Measurements from ENCODE around the gene ZNF664. TPM values are rescaled to one million over a fixed set of nuclear protein-coding genes. Genes with fewer than 3 reads are reported as not detected.

ZNF664 gene
- total and polyA plus RNA-seq, 2 of the 4 experiments (the other 2 are of a cell fraction) = 29.9 to 32.6 TPM

GRCh38 chr12:124007826-124008570, 35.0 kb downstream of the ZNF664 start:
- POLR2A ChIA-PET (ENCODE audit: unreplicated experiment) = no interaction called here
- no peaks in the 10 kb centered on the region for H3K27me3 ChIP-seq (ENCODE audit: control insufficient read depth, insufficient read depth, low read length)

More at GRCh38 chr12:124007826-124008570, 35.0 kb downstream of the ZNF664 start:
- CTCF ChIA-PET = no interaction called here
- TF ChIP-seq BHLHE40 (IDR thresholded peaks at IDR 0.05; ENCODE audit: low read depth, low read length) = no peak
- no peak for TF ChIP-seq RCOR1 (IDR thresholded peaks at IDR 0.05; ENCODE audit: insufficient replicate concordance, low read length)
- no peak for TF ChIP-seq RFX5 (IDR thresholded peaks at IDR 0.05; ENCODE audit: low read depth, low read length)
- no peak for TF ChIP-seq SMC3 (IDR thresholded peaks at IDR 0.05; ENCODE audit: low read depth, low read length)
- TF ChIP-seq CHD1 (IDR thresholded peaks at IDR 0.05; ENCODE audit: low read depth, low read length) = no peak
- TF ChIP-seq RAD21 (IDR thresholded peaks at IDR 0.05; ENCODE audit: low read length) = no peak
- TF ChIP-seq CTCF (conservative IDR thresholded peaks at IDR 0.05; ENCODE audit: low read depth, low read length) = no peak
- no peak for TF ChIP-seq USF2 (IDR thresholded peaks at IDR 0.05; ENCODE audit: low read depth, low read length)
- in situ Hi-C loops (cut with MboI; ENCODE audit: low sequenced_read_pairs) (no loop called here), dilution Hi-C loops (cut with HindIII; ENCODE audit: low sequenced_read_pairs, unreplicated experiment) (no loop called here), intact Hi-C loops (cut with micrococcal nuclease) (no loop called here)
- Histone ChIP-seq H3K4me2 (ENCODE audit: low read depth, low read length) (peak overlapping the region; percentile 50), H4K20me1 (ENCODE audit: insufficient read depth, low read length) (peaks cover 15% of the 10 kb centered on the region; the same call in 1 of the 2 replicates), H3K56ac (ENCODE audit: extremely low read depth, insufficient read depth, low read length) (no peak overlapping the region), H3K27ac (ENCODE audit: insufficient read depth, low read length) (peak overlapping the region; percentile 28; the same call in 1 of the 2 replicates), H2AFZ (replicated peaks; ENCODE audit: low read length, poor library complexity) (no peak overlapping the region), H4K5ac (ENCODE audit: low read depth, low read length) (no peak overlapping the region), H3K4me3 (ENCODE audit: insufficient read depth, low read depth, low read length) (no peak overlapping the region), H2AK9ac (replicated peaks; ENCODE audit: low read depth, low read length, poor library complexity) (no peak overlapping the region), H3K4me1 (ENCODE audit: control insufficient read depth, insufficient read depth, low read length) (peaks cover 20% of the 10 kb centered on the region), H3K9me1 (ENCODE audit: insufficient read depth, low read length) (peaks cover 10% of the 10 kb centered on the region), H4K8ac (ENCODE audit: low read depth in 2 of 2, low read length in 2 of 2) (no peak overlapping the region), H3K14ac (replicated peaks; ENCODE audit: low read depth, low read length) (no peak overlapping the region), H2BK120ac (ENCODE audit: low read depth, low read length) (no peak overlapping the region), H2BK20ac (ENCODE audit: low read depth, low read length) (no peak overlapping the region), H3K9ac (ENCODE audit: low read depth, low read length) (no peak overlapping the region), H2BK15ac (ENCODE audit: low read depth, low read length) (no peak overlapping the region), H3K79me1 (ENCODE audit: low read depth in 1 of 2, low read length in 2 of 2) (peaks cover 21 to 43% of the 10 kb centered on the region in 2 experiments; a peak in 3 of 4 replicates), H3K23ac (ENCODE audit: low read depth, low read length) (0 out of 2 replicates have a peak overlapping the region, but pooled peaks have one; percentile 11), H2AK5ac (ENCODE audit: low read depth, low read length) (no peak overlapping the region), H3K4ac (ENCODE audit: low read depth, low read length) (no peak overlapping the region), H3K36me3 (ENCODE audit: control insufficient read depth, insufficient read depth, low read length) (peaks cover 15% of the 10 kb centered on the region), H4K91ac (ENCODE audit: insufficient read depth, low read depth, low read length) (no peak overlapping the region), H3K9me3 (ENCODE audit: control insufficient read depth, insufficient read depth, low read length) (no peaks in the 10 kb centered on the region), H3K18ac (ENCODE audit: low read depth, low read length) (no peak overlapping the region), H2BK5ac (ENCODE audit: low read depth, low read length, poor library complexity, severe bottlenecking) (no peak overlapping the region)
- no TSS peak for BruUV-seq (replicated peaks)
- peak; percentile 77 for ATAC-seq (ENCODE audit: low read depth)
- 60% methylated on average over 4 of the region's 9 CpGs; no CpG with 5 or more reads in 1 of the 2 experiments for WGBS, 2 experiments (ENCODE audit: extremely low coverage in 2 of 2, insufficient read length in 1 of 2)
- DNase-seq = peak; percentile 75

All from IMR-90 (cell line).